Measurements from ENCODE around the gene DOCK2. TPM values are rescaled to one million over a fixed set of nuclear protein-coding genes. Genes with fewer than 3 reads are reported as not detected.

Gene DOCK2
- total RNA-seq, 1 donor from 2014 or later = 0.77 TPM

- Mint-ChIP-seq H3K27ac (ENCODE audit: unreplicated experiment) (no peak overlapping the region), H3K4me3 (no peak overlapping the region), H3K9me3 (peaks cover 2% of the 10 kb centered on the region), H3K27me3 (ENCODE audit: low read depth) (no peaks in the 10 kb centered on the region), H3K4me1 (no peaks in the 10 kb centered on the region), H3K36me3 (ENCODE audit: low read depth) (no peaks in the 10 kb centered on the region)
- no peak for DNase-seq (ENCODE audit: low read depth, low spot score)
- no peak for TF ChIP-seq CTCF (conservative IDR thresholded peaks at IDR 0.05)
These were observed 243.7 kb downstream of the DOCK2 start for GRCh38 chr5:169880785-169881184.

- no peak overlapping the region for H3K27ac Mint-ChIP-seq (ENCODE audit: unreplicated experiment)
- no peak for TF ChIP-seq CTCF (conservative IDR thresholded peaks at IDR 0.05)
- H3K36me3 Mint-ChIP-seq (ENCODE audit: low read depth) = no peaks in the 10 kb centered on the region
- H3K27me3 Mint-ChIP-seq (ENCODE audit: low read depth) = no peaks in the 10 kb centered on the region
- H3K4me3 Mint-ChIP-seq = no peak overlapping the region
- no peaks in the 10 kb centered on the region for H3K4me1 Mint-ChIP-seq
- DNase-seq (ENCODE audit: low read depth, low spot score) = no peak
- peaks cover 2% of the 10 kb centered on the region for H3K9me3 Mint-ChIP-seq
These were observed 244.7 kb downstream of the DOCK2 start for GRCh38 chr5:169881702-169882303.

- no peak for TF ChIP-seq CTCF (conservative IDR thresholded peaks at IDR 0.05)
- H3K4me3 Mint-ChIP-seq = no peak overlapping the region
- no peaks in the 10 kb centered on the region for H3K4me1 Mint-ChIP-seq
- H3K27ac Mint-ChIP-seq (ENCODE audit: unreplicated experiment) = no peak overlapping the region
- H3K9me3 Mint-ChIP-seq = no peaks in the 10 kb centered on the region
- no peaks in the 10 kb centered on the region for H3K27me3 Mint-ChIP-seq (ENCODE audit: low read depth)
- no peak for DNase-seq (ENCODE audit: low read depth, low spot score)
- no peaks in the 10 kb centered on the region for H3K36me3 Mint-ChIP-seq (ENCODE audit: low read depth)
These were observed 249.0 kb downstream of the DOCK2 start for GRCh38 chr5:169886033-169886432.

GRCh38 chr5:169886677-169887076 is 249.6 kb downstream of the DOCK2 start:
- no peak for DNase-seq (ENCODE audit: low read depth, low spot score)
- Mint-ChIP-seq H3K27me3 (ENCODE audit: low read depth) (no peaks in the 10 kb centered on the region), H3K27ac (ENCODE audit: unreplicated experiment) (no peak overlapping the region), H3K4me1 (no peaks in the 10 kb centered on the region), H3K4me3 (no peak overlapping the region), H3K36me3 (ENCODE audit: low read depth) (no peaks in the 10 kb centered on the region), H3K9me3 (no peaks in the 10 kb centered on the region)
- no peak for TF ChIP-seq CTCF (conservative IDR thresholded peaks at IDR 0.05)

GRCh38 chr5:169889572-169889971 is 252.5 kb downstream of the DOCK2 start:
- Mint-ChIP-seq H3K9me3 (no peaks in the 10 kb centered on the region), H3K4me1 (no peaks in the 10 kb centered on the region), H3K27ac (ENCODE audit: unreplicated experiment) (no peak overlapping the region), H3K36me3 (ENCODE audit: low read depth) (no peaks in the 10 kb centered on the region), H3K27me3 (ENCODE audit: low read depth) (no peaks in the 10 kb centered on the region), H3K4me3 (no peak overlapping the region)
- DNase-seq (ENCODE audit: low read depth, low spot score) = no peak
- no peak for TF ChIP-seq CTCF (conservative IDR thresholded peaks at IDR 0.05)
